Left ventricle myocardium superior (tissue), 1 donor: Measurements from ENCODE around the gene KLK1. TPM values are rescaled to one million over a fixed set of nuclear protein-coding genes. Genes with fewer than 3 reads are reported as not detected.
A peak's percentile ranks its signal among the peaks of the same experiment; 100 is the strongest.

Source experiments
- ATAC-seq: fragments of 200-7000 bp; cut with Tn5 transposase; one replicate; pipeline ENCODE4 v1.9.1; 2020; ENCODE audit warnings: mild to moderate bottlenecking, moderate library complexity
- DNase-seq: peaks from one replicate; pipeline ENCODE4 v3.0.0-alpha.2; 2020
- intact Hi-C: fragments of 100-400 bp; cut with micrococcal nuclease; formaldehyde crosslinking; loops from one replicate; pipeline ENCODE4 v1.11.0; 2022
- long read RNA-seq: library from polyadenylated mRNA; unstranded; transcript quantifications from one replicate; pipeline ENCODE4 v2.0.0, GENCODE V29; 2021
- total RNA-seq: library from RNA; stranded (reverse); fragmentation: NEBNext Ultra II Directional; extraction: Animal tissue kit (Norgen Biotek cat#: 25700); gene quantifications from one replicate; pipeline ENCODE4 v1.2.1, GENCODE V29; 2021
- donor health status: DM: no; HTN: yes; CAD: no; lungs with severe emphysema.

Gene KLK1
- total RNA-seq = not detected
- long read RNA-seq = 0 reads

GRCh38 chr19:50823389-50824042 lies at the start of gene KLK1:
Gene KLK1, minus strand, starts transcription at chr19:50823787. Its CDS starts 39 bp downstream, at chr19:50823748.
- DNase-seq (no peak), ATAC-seq (peak; percentile 19)
- intact Hi-C loops = no loop called here

DNA sequence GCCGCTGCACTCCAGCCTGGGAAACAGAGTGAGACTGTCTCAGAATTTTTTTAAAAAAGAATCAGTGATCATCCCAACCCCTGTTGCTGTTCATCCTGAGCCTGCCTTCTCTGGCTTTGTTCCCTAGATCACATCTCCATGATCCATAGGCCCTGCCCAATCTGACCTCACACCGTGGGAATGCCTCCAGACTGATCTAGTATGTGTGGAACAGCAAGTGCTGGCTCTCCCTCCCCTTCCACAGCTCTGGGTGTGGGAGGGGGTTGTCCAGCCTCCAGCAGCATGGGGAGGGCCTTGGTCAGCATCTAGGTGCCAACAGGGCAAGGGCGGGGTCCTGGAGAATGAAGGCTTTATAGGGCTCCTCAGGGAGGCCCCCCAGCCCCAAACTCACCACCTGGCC lies 49.5 kb upstream of the KLK1 start, which contains the start of gene KLK2:
TSS of gene KLK2 (plus strand) at position 384 of the 400 bp plus-strand sequence. CDS start 35 bp downstream, outside the sequence.
- no peak for ATAC-seq

GRCh38 chr19:50870417-50871089 lies 47.0 kb upstream of the KLK1 start:
- intact Hi-C loops = no loop called here
- DNase-seq (no peak), ATAC-seq (no peak)

More for the DNA sequence above, 49.5 kb upstream of the KLK1 start, which contains the start of gene KLK2:
- DNase-seq = no peak
- intact Hi-C loops = no loop called here

DNA sequence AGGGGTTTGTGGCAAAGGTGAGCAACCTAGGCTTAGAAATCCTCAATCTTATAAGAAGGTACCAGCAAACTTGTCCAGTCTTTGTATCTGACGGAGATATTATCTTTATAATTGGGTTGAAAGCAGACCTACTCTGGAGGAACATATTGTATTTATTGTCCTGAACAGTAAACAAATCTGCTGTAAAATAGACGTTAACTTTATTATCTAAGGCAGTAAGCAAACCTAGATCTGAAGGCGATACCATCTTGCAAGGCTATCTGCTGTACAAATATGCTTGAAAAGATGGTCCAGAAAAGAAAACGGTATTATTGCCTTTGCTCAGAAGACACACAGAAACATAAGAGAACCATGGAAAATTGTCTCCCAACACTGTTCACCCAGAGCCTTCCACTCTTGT lies 45.9 kb upstream of the KLK1 start:
- no peak for ATAC-seq
- DNase-seq = no peak
- intact Hi-C loops = no loop called here

- DNase-seq (no peak), ATAC-seq (no peak)
- intact Hi-C loops = no loop called here
Observed at GRCh38 chr19:50861496-50862286, 38.1 kb upstream of the KLK1 start.

DNA sequence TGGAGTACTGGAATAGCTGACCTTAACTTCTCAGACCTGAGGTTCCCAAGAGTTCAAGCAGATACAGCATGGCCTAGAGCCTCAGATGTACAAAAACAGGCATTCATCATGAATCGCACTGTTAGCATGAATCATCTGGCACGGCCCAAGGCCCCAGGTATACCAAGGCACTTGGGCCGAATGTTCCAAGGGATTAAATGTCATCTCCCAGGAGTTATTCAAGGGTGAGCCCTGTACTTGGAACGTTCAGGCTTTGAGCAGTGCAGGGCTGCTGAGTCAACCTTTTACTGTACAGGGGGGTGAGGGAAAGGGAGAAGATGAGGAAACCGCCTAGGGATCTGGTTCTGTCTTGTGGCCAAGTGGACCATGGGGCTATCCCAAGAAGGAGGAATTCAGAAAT lies 37.4 kb upstream of the KLK1 start:
- intact Hi-C loops = no loop called here
- ATAC-seq = no peak

GRCh38 chr19:50859849-50860248 lies 36.3 kb upstream of the KLK1 start:
- no peak for DNase-seq
- no peak for ATAC-seq
- intact Hi-C loops = no loop called here

More for the DNA sequence above, 37.4 kb upstream of the KLK1 start:
- DNase-seq = no peak

- DNase-seq (no peak), ATAC-seq (no peak)
- intact Hi-C loops = no loop called here
Observed at GRCh38 chr19:50858886-50859285, 35.3 kb upstream of the KLK1 start.

- DNase-seq (no peak), ATAC-seq (no peak)
- intact Hi-C loops = no loop called here
Observed at GRCh38 chr19:50857366-50857765, 33.8 kb upstream of the KLK1 start.

GRCh38 chr19:50854636-50855410 lies 31.2 kb upstream of the KLK1 start, which contains the start of gene KLK3:
Gene KLK3, plus strand, starts transcription at chr19:50854915. Its CDS starts 41 bp downstream, at chr19:50854956.
- no peak for ATAC-seq
- no peak for DNase-seq
- intact Hi-C loops = no loop called here

- DNase-seq (no peak), ATAC-seq (no peak)
- intact Hi-C loops = no loop called here
Observed at GRCh38 chr19:50851620-50852019, 28.0 kb upstream of the KLK1 start.

GRCh38 chr19:50850738-50851137 lies 27.2 kb upstream of the KLK1 start:
- ATAC-seq = no peak
- intact Hi-C loops = no loop called here
- DNase-seq = no peak

DNA sequence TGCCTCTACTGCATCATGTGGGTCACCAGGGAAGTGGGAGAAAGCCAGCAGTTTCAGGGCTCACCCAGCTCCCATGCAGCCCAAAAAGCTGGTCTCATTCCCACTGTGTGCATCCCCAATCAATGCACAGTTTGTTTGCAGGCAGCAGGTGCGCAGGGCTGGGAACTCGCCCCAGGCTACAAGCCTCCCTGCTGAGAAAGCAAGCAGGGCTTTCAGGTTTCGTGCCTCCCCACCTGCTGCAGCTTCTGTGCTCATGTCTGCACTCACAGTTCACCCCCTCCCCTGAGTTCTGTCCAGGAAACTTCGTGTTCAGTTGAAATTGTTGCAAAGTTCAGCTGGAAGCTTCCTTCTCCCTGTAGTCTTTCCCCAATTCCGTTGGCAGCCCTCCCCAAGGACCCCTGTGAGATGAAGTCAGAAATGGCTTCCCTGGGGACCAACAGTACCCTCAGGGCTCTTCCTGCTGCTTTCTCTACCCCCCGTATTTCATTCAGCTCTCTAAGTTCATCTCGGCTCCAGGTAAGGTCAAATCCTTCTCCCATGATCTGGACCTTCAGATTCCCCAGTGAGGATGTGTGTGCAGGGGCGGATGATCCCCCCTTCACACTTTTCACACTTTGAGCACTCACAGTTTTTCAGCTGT lies 20.8 kb upstream of the KLK1 start:
- intact Hi-C loops = no loop called here
- DNase-seq = no peak
- no peak for ATAC-seq

DNA sequence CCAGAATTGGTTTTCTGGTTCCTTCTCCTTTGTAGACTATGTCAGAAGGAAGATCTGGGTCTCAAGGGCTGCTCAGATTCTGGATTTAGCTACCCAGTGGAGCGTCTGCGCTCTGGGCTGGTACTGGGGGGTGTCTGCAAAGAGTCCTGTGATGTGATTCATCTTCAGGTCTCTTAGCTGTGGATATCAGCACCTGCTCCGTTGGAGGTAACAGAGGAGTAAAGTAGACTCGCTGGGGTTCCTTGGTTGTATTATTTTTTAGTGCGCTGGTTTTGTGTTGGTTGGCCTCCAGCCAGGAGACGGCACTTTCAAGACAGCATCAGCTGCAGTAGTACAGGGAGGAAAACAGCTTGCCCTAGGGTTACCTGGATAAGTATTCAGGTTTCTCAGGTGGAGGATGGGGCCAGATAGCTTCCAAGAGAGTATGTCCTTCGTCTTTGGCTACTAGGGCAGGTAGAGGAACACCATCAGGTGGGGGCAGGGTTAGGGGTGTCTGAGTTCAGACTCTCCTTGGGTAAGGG lies 20.2 kb upstream of the KLK1 start:
- DNase-seq = no peak
- intact Hi-C loops = no loop called here
- no peak for ATAC-seq

DNA sequence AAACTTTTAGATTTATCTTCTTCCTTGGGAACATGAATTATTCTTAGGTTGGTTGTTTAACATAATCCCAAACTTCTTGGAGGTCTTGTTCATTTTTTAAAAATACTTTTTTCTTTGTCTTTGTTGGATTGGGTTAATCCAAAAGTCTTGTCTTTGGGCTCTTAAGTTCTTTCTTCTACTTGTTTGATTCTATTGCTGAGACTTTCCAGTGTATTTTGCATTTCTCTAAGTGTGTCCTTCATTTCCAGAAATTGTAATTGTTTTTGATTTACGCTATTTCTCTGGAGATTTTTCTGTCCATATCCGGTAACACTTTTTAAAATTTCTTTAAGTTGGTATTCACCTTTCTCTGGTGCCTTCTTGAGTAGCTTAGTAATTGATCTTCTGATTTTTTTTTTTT lies 19.6 kb upstream of the KLK1 start:
- intact Hi-C loops = no loop called here
- no peak for DNase-seq
- ATAC-seq = no peak

DNA sequence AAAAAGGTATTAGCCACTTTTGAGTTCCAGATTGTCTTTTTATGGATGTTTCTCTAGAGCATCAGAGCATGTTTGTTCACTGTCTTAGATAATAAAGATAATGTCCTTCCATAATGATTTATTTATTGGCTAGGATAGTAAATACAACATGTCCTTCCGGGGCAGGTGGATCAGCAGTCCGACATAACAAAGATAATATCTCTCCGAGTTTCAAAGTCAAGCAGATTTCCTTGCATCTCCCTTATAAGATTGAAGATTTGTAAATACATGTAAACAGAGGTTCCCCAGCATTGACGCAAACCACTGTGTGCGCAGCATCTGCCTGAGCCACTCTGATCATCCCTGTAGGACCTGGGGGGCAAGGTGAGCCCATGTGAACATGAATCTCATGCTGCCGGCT lies 18.5 kb upstream of the KLK1 start:
- no peak for ATAC-seq
- no peak for DNase-seq
- intact Hi-C loops = no loop called here

GRCh38 chr19:50839712-50840655 lies 16.4 kb upstream of the KLK1 start:
- DNase-seq (no peak), ATAC-seq (no peak)
- intact Hi-C loops = no loop called here

- no peak for ATAC-seq
- DNase-seq = no peak
Observed at GRCh38 chr19:50838239-50838638, 14.7 kb upstream of the KLK1 start.

More at GRCh38 chr19:50838239-50838638, 14.7 kb upstream of the KLK1 start:
- intact Hi-C loops = no loop called here
